ENCODE data around the gene TIMM23B.
A peak's percentile ranks its signal among the peaks of the same experiment; 100 is the strongest.
"Not testable (repeated sequence)": the region's sequence is repeated elsewhere in the genome, so short reads cannot be mapped to it uniquely, and the experiment has no call there.

Gene TIMM23B

DNA sequence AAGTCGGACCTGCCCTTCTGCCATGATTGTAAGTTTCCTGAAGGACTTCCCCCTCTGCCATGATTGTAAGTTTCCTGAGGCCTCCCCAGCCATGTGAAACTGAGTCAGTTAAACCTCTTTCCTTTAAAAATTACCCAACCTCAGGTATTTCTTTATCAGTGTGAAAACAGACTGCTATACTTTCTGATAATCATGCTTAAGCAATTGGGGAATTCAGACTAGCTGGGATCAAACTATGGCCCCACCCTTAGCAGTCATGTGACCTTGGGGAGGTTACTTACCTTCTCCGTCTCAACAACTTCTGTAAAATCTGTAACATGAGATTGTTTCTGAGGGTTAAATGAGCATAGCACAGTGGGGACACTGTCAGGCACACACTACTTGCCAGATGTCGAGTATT is 45.4 kb downstream of the TIMM23B start:
- not testable (repeated sequence) for DNase-seq

- not testable (repeated sequence) for DNase-seq
Measured at GRCh38 chr10:49988376-49988775, 46.5 kb downstream of the TIMM23B start, which contains the start of gene AGAP6. TSS of gene AGAP6 (plus strand) at chr10:49988406. CDS start at chr10:49988716, 310 bp downstream.

DNA sequence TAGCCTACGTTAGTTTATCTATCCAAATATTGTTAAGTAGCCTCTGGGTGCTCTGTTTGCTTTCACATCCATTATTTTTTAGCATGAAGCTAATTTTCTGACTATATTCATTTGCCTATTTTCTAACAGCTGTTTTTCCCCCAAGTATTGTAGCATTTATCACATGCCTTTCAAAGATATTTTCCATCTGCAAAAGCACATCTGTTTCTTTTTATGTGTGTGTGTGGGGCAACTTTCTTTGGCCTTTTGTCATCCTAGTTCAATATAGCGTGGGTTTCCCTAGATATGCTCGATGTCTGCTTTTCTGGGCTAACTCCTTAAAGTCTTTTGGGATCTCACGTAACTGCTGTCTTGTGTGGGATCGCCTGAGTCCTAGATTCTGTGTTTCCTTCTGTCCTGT is 53.5 kb downstream of the TIMM23B start:
- DNase-seq = not testable (repeated sequence)

DNA sequence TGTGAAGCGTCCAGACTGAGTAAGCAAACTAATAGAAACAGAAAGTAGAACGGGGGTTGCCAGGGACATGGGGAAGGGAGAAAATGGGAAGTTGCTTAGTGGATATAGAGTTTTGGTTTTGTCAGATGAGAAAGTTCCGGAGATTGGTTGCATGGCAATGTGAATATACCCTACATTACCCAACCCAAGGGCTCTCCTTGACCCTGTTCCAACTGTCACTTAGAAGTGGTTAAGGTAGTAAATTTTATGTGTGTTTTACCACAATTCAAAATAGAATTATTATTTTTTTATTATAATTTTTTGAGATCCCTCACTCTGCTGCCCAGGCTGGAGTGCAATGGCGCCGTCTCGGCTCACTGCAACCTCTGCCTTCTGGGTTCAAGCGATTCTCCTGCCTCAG is 72.2 kb downstream of the TIMM23B start:
- not testable (repeated sequence) for DNase-seq

GRCh38 chr10:50015596-50016220 is 73.9 kb downstream of the TIMM23B start:
- peak; percentile 21 for DNase-seq

- DNase-seq = not testable (repeated sequence)
Measured at GRCh38 chr10:50016926-50017325, 75.1 kb downstream of the TIMM23B start.

DNA sequence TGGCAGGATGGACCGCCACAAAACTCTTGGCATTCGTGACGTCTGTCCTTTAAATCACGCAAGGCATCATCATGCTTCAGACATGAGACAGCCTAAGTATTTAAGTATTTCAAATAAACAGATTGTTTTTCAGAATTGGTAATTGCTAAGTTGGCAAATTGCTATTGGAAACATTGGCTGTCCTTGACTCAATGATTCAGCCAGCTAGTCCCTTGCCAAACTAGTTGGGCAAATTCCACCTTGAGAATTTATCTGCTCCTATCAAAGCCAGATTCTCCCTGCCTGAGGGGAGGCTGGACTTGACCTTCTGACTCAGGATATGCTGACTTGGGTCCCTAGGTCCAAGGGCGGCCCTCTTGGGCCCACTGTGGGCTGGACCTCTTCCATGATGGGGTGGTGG is 75.8 kb downstream of the TIMM23B start:
- not testable (repeated sequence) for DNase-seq

DNA sequence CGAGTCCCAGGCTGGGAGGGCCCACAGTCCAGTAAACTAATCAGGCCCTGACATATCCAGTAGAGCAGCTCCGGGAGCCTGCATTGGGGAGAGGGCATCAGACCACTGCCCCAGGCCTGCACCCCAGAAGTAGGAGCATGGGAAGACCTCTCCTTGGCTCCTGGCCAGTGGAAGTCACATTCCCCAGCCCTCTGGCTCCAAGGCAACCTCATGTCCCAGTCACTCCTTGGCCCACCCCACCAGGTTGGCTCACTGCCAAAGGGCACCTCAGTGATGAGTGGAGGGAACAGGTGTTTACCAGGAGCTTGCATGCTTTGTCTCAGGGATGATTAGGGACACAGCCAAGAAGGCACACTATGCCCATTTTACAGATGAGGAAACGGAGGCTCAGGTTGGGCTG is 77.4 kb downstream of the TIMM23B start:
- DNase-seq = not testable (repeated sequence)

GRCh38 chr10:50020451-50021024 is 78.7 kb downstream of the TIMM23B start:
- not testable (repeated sequence) for DNase-seq

GRCh38 chr10:50021646-50022045 is 79.8 kb downstream of the TIMM23B start:
- no peak for DNase-seq

All from EL (cell line).